Spinal cord (tissue), 10 donors: ENCODE results near the gene GABRG3. TPM values are rescaled to one million over a fixed set of nuclear protein-coding genes. Genes with fewer than 3 reads are reported as not detected.

Source experiments
- DNase-seq, 6 donors: peaks; one replicate each; pipeline versions ENCODE4 v3.0.0 to v3.0.0-alpha.2; 2013 to 2015; ENCODE audit warnings: low spot score in 6 of 6, low read depth in 4 of 6
- H3K27ac ChIP-seq: one replicate; pipeline ENCODE4 v1.5.1; 2013; ENCODE audit warnings: low read depth, low read length, control low read depth
- H3K27me3 ChIP-seq: one replicate; pipeline ENCODE4 v1.6.1; 2013; ENCODE audit warnings: low read length; ENCODE audit not compliant: control insufficient read depth, insufficient read depth
- H3K36me3 ChIP-seq: one replicate; pipeline ENCODE4 v1.6.1; 2013; ENCODE audit warnings: low read length; ENCODE audit not compliant: control insufficient read depth, insufficient read depth
- H3K4me1 ChIP-seq: one replicate; pipeline ENCODE4 v1.6.1; 2013; ENCODE audit warnings: low read length; ENCODE audit not compliant: control insufficient read depth, insufficient read depth
- H3K4me3 ChIP-seq: one replicate; pipeline ENCODE4 v1.5.1; 2013; ENCODE audit warnings: low read depth, low read length, control low read depth
- H3K9me3 ChIP-seq: one replicate; pipeline ENCODE4 v1.6.1; 2013; ENCODE audit warnings: low read length; ENCODE audit not compliant: control insufficient read depth, insufficient read depth
- WGBS: methylation state at CpG from one replicate; pipeline ENCODE4 v1.1.5; 2013; ENCODE audit warnings: missing lambda C conversion rate; ENCODE audit not compliant: insufficient coverage; 5-methylcytosine and 5-hydroxymethylcytosine counted together
- long read RNA-seq, 4 donors: transcript quantifications; one replicate each; lab custom pipeline, GENCODE V29; 2026
- polyA plus RNA-seq, 2 donors: library from polyadenylated mRNA; unstranded; fragments of 120-200 nt; gene quantifications; one replicate each; pipeline ENCODE4 v1.2.1, GENCODE V29; 2013; ENCODE audit not compliant: insufficient read length in 2 of 2
- total RNA-seq, 2 donors: library from RNA; depleted of rRNA in 1 of 2; stranded (reverse); fragments of 120-200 nt in 1 of 2; fragments of >200 nt in 1 of 2; gene quantifications; one replicate each; pipeline versions ENCODE4 v1.2.3 to v1.2.4, GENCODE V29; 2013 to 2014
- donor health status: healthy.

Gene GABRG3
- total RNA-seq (10 to 100 TPM in 1 of 2 donors, 1 to 10 TPM in 1; 5.7 to 23.7 TPM), polyA plus RNA-seq (10 to 100 TPM; 10.4 to 10.5 TPM)
- long read RNA-seq, donor 1, transcript GABRG3-201 (7 exons, 1,235 nt), result major isoform, 5 of 5 reads
- long read RNA-seq, donor 1, partial matches to known transcripts, result 0 of 5 reads
- long read RNA-seq, donor 1, other reads (novel, unspliced or antisense), result 0 of 5 reads
- long read RNA-seq, donor 2, result 0 reads
- long read RNA-seq, donor 3, partial matches to known transcripts, result 0 of 2 reads
- long read RNA-seq, donor 3, other reads (novel, unspliced or antisense), result 0 of 2 reads
- long read RNA-seq, donor 4, partial matches to known transcripts, result 0 of 1 reads
- long read RNA-seq, donor 4, other reads (novel, unspliced or antisense), result 0 of 1 reads

DNA sequence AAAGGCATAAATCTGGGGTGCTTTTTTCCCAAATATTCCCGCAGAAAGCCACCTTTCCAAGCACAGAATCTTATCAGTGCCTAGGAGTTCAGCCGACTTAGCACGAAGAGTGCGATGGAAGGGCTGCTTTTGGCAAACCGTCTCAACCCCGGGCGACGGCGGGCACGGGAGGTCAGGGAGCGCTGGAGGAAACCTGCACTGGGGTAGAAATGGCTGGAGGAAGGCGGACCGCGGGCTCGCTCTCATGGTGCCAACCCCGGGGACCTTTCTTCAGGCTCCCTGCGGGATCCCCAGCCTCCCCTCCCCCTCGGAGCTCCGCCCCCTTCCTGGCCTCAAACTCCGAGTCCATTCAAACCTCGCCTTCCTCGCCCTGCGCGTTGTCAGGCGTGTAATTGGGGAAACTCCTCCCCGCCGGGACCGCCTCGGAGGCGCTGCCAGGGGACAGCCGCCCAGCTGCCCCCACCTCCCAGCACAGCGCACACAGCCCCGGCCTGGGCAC, at the start of gene GABRG3:
Gene GABRG3, plus strand, starts transcription at position 470 of the 499 bp plus-strand sequence.
- peak in 3 of 6 donors; percentile 12 to 85 (median 75) for DNase-seq

DNA sequence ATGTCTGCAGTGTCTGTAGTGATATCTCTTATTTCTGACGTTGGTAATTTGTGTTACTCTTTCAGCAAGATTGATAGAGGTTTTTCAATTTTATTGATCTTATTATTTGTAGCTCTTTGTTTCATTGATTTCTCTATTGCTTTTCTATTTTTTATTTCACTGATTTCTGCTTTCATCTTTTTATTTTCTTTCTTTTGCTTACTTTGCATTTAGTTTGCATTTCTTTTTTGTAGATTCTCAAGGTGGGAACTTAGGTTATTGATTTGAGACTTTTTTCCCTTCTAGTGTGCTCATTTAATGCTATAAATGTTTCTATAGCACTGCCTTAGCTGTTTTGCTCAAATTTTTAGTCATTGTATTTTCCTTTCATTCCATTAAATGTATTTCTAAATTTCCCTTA, 49.5 kb upstream of the GABRG3 start:
- Histone ChIP-seq H3K9me3 (peaks cover 2% of the 10 kb centered on the region), H3K4me3 (no peak overlapping the region), H3K36me3 (no peaks in the 10 kb centered on the region), H3K4me1 (no peaks in the 10 kb centered on the region), H3K27me3 (no peaks in the 10 kb centered on the region), H3K27ac (no peak overlapping the region)
- no CpG with 5 or more reads among the region's 1 CpG for WGBS
- DNase-seq, result no peak

More for the DNA sequence above, at the start of gene GABRG3:
- peaks cover 10% of the 10 kb centered on the region for H3K4me1 ChIP-seq
- peak within 1 kb of the TSS; percentile 46 for H3K4me3 ChIP-seq
- H3K27ac ChIP-seq, result no peak within 1 kb of the TSS
- no peaks in the 10 kb centered on the region for H3K36me3 ChIP-seq
- WGBS, result 0% methylated on average over 32 of the region's 33 CpGs
- H3K9me3 ChIP-seq, result no peaks in the 10 kb centered on the region
- H3K27me3 ChIP-seq, result peaks cover 2% of the 10 kb centered on the region

DNA sequence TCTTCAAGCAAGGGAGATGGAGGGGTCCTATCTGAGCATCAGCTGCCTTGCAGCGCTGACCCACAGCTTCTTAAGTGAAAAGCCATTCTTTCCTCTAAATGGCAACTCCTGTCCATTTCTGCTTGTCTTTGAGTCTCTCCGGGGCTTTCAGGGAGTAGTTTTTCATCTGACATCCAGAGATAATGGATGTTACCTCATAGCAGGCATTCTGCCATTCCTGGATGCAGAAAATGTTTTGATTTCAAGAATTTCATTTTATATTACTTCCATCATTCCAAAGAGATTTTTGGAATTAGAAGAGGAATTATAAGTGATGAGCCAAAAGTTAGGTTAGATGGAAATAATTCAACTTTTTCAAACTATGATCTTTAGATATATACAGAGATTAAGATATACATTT, 44.9 kb upstream of the GABRG3 start:
- Histone ChIP-seq H3K27ac (no peak overlapping the region), H3K36me3 (no peaks in the 10 kb centered on the region), H3K9me3 (peaks cover 2% of the 10 kb centered on the region), H3K4me1 (no peaks in the 10 kb centered on the region), H3K4me3 (no peak overlapping the region), H3K27me3 (no peaks in the 10 kb centered on the region)
- DNase-seq, result no peak
- 100% methylated on average over 1 of the region's 2 CpGs for WGBS

DNA sequence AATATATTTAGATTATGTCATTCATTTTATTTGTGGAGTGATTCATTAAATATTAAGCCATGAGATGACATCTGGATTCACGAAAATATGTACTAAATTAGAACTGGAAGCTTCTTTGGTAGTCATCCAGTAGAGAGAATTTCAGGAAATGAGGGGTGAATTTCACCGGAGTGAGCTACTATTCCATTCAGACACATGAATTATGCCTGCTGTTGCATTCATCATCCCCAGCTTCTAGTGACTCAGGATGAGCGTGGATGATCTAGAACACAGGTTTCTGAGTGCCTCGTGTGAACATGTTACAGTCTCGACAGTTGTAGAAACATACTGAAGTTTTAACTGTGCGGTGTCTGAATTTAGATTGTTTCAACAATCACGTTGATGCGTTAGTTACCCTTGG, 42.9 kb upstream of the GABRG3 start:
- H3K36me3 ChIP-seq, result no peaks in the 10 kb centered on the region
- no peak overlapping the region for H3K4me3 ChIP-seq
- H3K27ac ChIP-seq, result no peak overlapping the region
- DNase-seq, result no peak
- peaks cover 3% of the 10 kb centered on the region for H3K9me3 ChIP-seq
- no peaks in the 10 kb centered on the region for H3K4me1 ChIP-seq
- H3K27me3 ChIP-seq, result no peaks in the 10 kb centered on the region
- 78% methylated on average over 4 of the region's 8 CpGs for WGBS

DNA sequence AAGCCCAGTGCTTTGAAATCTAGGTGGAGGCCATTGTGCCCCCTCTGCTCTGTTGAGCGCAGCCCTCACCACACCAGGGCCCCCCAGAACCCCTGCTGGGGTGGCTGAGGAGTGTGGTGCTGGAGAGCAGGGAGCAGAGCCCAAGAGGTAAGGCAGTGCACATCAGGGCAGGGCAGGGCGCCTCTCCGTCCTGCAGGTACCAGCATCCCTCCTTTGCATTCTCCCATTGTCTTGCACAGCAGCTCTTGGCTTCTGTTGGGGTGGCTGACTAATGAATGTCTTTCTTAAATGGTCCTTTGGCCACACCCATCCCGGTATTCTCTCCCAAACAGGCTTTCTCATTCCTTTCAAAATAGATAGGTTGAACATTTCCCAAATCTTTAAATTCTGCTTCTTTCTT, 41.4 kb upstream of the GABRG3 start:
- 83% methylated on average over 1 of the region's 4 CpGs for WGBS

DNA sequence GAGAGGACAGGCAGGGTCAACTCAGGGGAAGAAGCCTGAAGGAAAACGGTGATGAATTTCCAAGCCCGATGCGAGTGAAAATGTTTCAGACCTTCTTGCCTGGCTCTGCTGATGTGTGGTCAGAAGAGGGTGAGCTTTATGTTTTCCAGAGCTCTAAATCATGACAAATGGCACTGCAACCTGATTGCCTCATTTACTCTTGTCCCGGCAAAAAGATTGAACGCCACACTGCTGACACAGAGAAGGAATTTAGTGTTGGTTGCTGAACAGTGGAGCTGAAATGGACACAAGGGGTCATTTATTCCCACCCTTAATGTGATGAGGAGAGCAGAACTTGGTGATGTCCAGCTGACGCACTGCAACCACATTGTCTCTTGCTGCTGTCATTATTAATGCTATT, 36.1 kb upstream of the GABRG3 start:
- peak in 1 of 6 donors; percentile 54 for DNase-seq

More for the DNA sequence above, 41.4 kb upstream of the GABRG3 start:
- Histone ChIP-seq H3K27ac (no peak overlapping the region), H3K9me3 (peaks cover 3% of the 10 kb centered on the region), H3K4me1 (no peaks in the 10 kb centered on the region), H3K36me3 (no peaks in the 10 kb centered on the region), H3K4me3 (no peak overlapping the region), H3K27me3 (no peaks in the 10 kb centered on the region)
- no peak for DNase-seq

DNA sequence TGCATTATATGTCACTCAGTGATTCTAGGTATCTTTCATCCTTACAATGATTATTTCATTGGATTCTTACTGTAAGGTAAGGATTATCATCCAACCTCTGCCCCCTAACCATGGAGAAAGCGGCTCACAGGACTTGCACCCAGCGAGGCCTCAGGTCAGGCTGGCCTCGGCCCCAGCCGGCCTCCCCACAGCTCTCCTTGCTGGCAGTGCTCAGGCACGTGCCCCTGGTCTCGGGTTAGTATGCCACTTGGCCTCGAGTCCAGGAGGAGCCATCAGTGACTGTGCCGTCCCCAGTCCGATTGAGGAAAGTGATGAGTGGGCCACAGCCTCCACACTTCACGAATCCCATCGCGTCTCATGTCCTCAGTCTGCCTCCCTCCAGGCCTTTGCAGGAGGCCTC, 35.7 kb upstream of the GABRG3 start:
- no peaks in the 10 kb centered on the region for H3K27me3 ChIP-seq
- DNase-seq, result no peak
- no peak overlapping the region for H3K27ac ChIP-seq
- WGBS, result 98% methylated on average over 12 of the region's 12 CpGs
- no peaks in the 10 kb centered on the region for H3K4me1 ChIP-seq
- H3K4me3 ChIP-seq, result no peak overlapping the region
- H3K36me3 ChIP-seq, result peaks cover 7% of the 10 kb centered on the region
- peaks cover 3% of the 10 kb centered on the region for H3K9me3 ChIP-seq

More for the DNA sequence above, 36.1 kb upstream of the GABRG3 start:
- H3K4me1 ChIP-seq, result no peaks in the 10 kb centered on the region
- 58% methylated on average over 4 of the region's 6 CpGs for WGBS
- H3K9me3 ChIP-seq, result peaks cover 3% of the 10 kb centered on the region
- no peak overlapping the region for H3K27ac ChIP-seq
- no peak overlapping the region for H3K4me3 ChIP-seq
- H3K27me3 ChIP-seq, result no peaks in the 10 kb centered on the region
- H3K36me3 ChIP-seq, result peaks cover 7% of the 10 kb centered on the region

DNA sequence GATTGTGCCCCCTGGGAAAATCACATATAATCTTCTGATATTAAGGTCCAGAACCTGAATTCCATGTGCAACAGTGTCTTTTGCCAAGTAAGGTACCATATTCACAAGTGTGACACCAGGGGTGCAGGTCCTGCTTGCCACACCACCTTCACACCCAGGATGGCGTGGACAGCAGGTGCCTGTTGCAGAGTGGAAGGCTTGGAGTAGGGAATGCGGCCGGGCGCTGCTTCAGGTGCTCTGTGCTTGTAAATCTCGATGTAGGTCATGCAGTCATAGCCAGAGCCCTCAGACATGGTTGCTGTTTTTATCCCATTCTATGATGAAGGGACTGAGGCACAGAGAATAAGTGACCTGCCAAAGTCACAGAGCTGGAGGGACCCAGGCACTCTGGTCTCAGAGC, 34.5 kb upstream of the GABRG3 start:
- peaks cover 7% of the 10 kb centered on the region for H3K36me3 ChIP-seq
- H3K27me3 ChIP-seq, result no peaks in the 10 kb centered on the region
- 100% methylated on average over 5 of the region's 5 CpGs for WGBS
- peaks cover under 1% of the 10 kb centered on the region for H3K9me3 ChIP-seq
- no peak for DNase-seq
- H3K4me3 ChIP-seq, result no peak overlapping the region
- no peak overlapping the region for H3K27ac ChIP-seq
- H3K4me1 ChIP-seq, result no peaks in the 10 kb centered on the region

DNA sequence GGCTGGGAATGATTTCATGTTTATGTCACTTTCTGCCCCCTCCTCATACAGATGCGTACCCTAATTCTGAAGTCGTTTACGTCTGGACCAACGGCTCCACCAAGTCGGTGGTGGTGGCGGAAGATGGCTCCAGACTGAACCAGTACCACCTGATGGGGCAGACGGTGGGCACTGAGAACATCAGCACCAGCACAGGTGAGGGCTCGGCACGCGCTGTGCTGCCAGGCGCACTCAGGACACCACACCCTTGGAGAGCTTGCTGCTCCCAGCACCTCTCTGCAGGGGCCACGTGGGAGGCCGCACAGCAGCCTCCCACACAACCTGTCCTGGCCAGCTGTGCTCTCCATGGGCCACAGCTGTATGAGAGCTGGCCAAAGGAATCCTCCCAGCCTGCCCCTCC, 33.8 kb upstream of the GABRG3 start:
- no peaks in the 10 kb centered on the region for H3K9me3 ChIP-seq
- no peak overlapping the region for H3K27ac ChIP-seq
- DNase-seq, result no peak
- H3K36me3 ChIP-seq, result peaks cover 7% of the 10 kb centered on the region
- H3K4me1 ChIP-seq, result no peaks in the 10 kb centered on the region
- H3K27me3 ChIP-seq, result no peaks in the 10 kb centered on the region
- 89% methylated on average over 12 of the region's 13 CpGs for WGBS
- no peak overlapping the region for H3K4me3 ChIP-seq

DNA sequence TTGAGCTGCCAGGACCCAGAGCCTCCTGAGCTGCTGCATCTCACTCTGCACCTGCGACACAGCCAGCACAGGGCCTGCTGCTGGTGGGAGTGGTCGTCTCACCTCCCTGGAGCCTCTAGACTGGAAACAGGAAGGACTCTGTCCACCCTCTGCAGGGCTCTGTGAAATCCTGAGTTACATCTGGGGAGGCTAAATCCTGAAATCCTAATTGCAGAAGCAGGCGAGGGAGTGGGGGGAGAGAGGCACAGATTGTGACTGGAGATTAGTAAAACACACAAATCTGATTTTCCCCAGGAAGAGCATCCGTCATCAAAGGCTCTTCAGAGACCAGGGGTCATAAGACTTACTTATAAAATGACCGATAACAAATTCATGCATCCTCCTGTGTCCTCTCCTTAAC, 31.6 kb upstream of the GABRG3 start:
- Histone ChIP-seq H3K4me1 (no peaks in the 10 kb centered on the region), H3K36me3 (peaks cover 7% of the 10 kb centered on the region), H3K9me3 (no peaks in the 10 kb centered on the region), H3K27me3 (no peaks in the 10 kb centered on the region), H3K4me3 (no peak overlapping the region), H3K27ac (no peak overlapping the region)
- DNase-seq, result no peak
- WGBS, result 74% methylated on average over 2 of the region's 5 CpGs
